SKM-1 treated with dmso at 0.1 percent for 144 hours (cell line): Measurements from ENCODE around the gene SMPD4.
"Not testable (repeated sequence)": the region's sequence is repeated elsewhere in the genome, so short reads cannot be mapped to it uniquely, and the experiment has no call there.

Source experiments
- DNase-seq: peaks from one replicate; lab custom pipeline; 2025; ENCODE audit not compliant: unreplicated experiment; lab: John Stamatoyannopoulos, UW

The SMPD4 gene

DNA sequence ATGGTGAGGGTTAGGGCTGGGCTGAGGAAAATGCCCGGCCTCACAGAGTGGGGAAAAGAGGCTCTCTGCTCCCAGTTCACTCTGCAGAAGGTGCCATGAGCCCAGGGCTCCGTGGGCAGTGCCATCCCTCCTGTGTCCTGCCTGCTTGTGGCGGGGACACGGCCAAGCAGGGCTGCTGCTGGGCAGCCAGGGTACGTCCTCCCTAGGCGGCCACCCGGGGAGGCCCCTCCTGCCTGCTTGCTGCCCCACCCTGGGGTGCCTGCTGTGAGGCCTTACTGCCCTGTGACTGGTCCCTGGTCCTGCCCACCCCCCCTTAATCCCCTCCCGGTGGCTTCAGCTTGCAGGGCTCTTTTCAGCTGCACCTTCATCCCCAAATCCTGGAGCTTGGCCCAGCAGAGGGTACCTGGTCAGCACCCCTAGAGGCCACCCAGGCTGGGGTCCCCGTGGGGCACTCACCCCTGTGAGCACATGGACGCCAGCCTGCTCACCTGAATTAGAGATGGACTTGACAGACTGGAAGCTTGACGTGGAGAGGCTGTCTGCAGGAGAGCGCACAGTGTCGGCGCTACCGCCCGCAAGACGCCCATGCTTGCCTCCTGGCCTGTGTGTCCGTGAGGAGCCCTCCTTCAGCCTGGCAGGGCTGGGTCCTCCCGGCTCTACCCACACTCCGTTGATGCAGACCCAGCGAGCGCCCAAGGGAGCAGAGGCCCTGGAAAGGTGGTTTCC, 39.6 kb downstream of the SMPD4 start:
- not testable (repeated sequence) for DNase-seq

DNA sequence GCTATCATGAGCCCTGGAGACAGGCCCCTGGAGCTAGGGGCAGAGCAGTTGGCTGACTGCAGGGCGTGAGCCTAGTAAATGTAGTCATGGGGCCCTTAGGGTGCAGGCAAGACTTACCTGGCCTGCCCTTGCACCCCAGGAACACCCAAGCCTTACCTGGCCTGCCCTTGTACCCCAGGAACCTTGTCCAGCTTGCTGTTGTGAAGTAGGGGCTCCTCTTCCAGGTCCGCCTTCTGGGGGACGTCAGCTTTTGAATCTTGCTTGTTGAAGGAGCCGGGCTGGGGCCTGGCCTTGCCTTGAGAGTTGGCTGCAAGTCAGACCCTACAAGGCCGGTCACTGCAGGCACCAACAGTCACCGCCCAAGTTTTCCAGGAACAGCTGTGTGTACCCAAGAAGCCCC, 40.4 kb downstream of the SMPD4 start:
- DNase-seq, result not testable (repeated sequence)

DNA sequence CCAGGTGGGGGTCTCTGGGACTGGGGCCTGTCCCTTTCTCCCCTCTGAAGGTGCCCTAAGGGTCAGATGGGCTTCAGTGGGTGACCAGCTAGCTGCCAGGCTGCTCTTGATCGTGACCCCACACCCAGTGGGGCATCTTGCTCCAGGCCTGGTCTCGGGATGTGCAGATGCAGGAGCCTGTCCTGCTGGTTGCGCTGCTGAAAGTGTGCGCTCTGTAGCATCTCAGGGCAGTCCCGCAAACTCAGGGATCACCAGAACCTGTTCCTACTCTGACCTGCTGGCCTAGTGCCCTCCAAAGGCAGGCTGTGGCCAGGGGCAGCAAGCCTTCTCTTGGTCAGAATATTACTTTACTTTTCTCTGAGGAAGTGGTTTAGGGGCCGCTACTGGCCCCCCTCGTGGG, 40.9 kb downstream of the SMPD4 start:
- DNase-seq, result not testable (repeated sequence)

GRCh38 chr2:130139331-130140280, 41.8 kb downstream of the SMPD4 start:
- DNase-seq, result not testable (repeated sequence)

- DNase-seq, result not testable (repeated sequence)
Observed at GRCh38 chr2:130138841-130139251, 42.6 kb downstream of the SMPD4 start.

DNA sequence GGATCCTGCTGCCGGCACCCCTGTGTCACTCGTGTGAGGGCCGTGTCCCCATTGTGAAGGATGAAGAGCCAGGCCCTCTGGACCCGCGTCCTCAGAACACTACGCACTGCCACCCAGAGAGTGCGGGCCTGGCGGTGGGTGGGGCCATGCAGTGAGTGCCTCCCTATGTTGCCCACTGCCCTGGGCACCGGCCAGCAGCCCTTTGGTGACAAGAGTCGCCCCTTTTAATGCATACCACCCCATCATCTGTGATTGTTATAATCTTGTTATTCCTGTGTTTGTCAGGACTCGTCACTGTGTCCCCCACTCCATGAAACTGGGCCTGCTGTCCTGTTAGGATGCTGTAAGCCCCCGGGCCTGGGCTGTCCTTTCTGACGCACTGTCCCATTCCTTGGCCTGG, 43.1 kb downstream of the SMPD4 start:
- DNase-seq, result not testable (repeated sequence)

DNA sequence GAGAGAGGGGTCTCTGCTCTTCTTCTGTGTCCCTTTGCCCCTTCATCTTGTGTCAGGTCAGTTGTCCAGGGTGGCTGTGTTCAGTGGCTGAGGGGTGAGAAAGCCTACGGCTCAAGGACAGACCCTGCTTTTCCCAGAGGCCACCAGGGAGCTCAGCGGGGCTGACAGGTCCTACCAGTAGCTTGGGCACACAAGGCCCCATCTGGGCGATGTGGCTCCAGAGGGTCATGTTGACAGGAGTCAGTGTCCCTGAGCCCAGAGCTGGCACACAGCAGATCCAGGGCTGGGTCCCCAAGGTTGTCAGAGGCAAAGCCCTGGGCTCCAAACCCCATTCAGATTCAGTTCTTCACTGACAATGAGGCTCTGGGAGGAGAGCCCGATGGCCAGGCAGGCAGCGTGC, 44.3 kb downstream of the SMPD4 start:
- not testable (repeated sequence) for DNase-seq

- DNase-seq, result not testable (repeated sequence)
Observed at GRCh38 chr2:130136546-130136945, 44.9 kb downstream of the SMPD4 start.

GRCh38 chr2:130135692-130136541, 45.5 kb downstream of the SMPD4 start:
- DNase-seq, result no peak

- not testable (repeated sequence) for DNase-seq
Observed at GRCh38 chr2:130129120-130129829, 52.1 kb downstream of the SMPD4 start, which contains the start of gene POTEF. Gene POTEF (minus strand): TSS chr2:130129222. CDS start chr2:130120515, 8,707 bp downstream.

DNA sequence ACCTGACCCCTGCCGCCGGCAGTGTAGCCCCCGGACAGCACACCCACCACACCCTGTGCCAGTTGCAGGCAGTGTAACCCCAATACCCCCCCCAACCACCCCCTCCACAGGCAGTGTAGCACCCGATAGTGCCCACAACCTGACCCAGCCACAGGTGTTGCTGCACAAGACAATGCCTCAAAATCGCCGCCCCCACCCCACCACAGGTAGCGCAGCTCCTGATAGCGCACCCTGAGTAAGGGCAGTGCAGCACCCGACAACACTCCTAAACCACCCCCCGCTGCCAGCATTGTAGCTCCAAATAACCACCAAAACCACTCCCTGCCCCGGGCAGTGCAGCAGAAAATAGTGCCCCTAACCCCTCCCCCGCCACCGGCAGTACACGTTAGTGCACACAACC, 52.9 kb downstream of the SMPD4 start:
- DNase-seq, result not testable (repeated sequence)

- DNase-seq, result not testable (repeated sequence)
Observed at GRCh38 chr2:130127726-130128125, 53.7 kb downstream of the SMPD4 start.

DNA sequence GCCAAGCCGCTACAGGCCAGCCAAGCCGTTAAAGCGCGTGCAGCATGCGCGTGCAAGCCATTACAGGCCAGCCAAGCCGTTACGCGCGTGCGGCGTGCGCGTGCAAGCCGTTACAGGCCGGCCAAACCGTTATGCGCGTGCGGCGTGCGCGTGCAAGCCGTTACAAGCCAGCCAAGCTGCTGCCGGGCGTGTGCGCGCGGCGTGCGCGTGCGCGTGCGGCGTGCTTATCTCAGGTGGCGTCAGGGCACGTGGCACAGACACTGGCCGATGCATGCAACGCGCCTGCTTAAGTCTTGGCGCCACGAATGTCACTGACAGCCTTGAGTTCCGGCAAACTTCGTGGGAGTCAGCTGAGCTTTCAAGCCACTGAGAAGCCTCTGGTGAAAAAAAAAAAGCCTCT, 60.5 kb downstream of the SMPD4 start:
- not testable (repeated sequence) for DNase-seq

GRCh38 chr2:130102597-130103363, 78.6 kb downstream of the SMPD4 start:
- not testable (repeated sequence) for DNase-seq
